CD4-positive, alpha-beta T cell treated with Interferon alpha-2 for 1 hour (primary cell): ENCODE data around the gene TUBD1.
"Not testable (repeated sequence)": the region's sequence is repeated elsewhere in the genome, so short reads cannot be mapped to it uniquely, and the experiment has no call there.

ENCODE experiments used
- DNase-seq, 2 donors: peaks; one replicate each; pipeline ENCODE4 v3.0.0-alpha.2; 2020 to 2022

TUBD1 gene

GRCh38 chr17:59873414-59873813, 19.3 kb downstream of the TUBD1 start:
- not testable (repeated sequence) for DNase-seq

GRCh38 chr17:59872351-59872750, 20.4 kb downstream of the TUBD1 start:
- no peak for DNase-seq

GRCh38 chr17:59870482-59870881, 22.3 kb downstream of the TUBD1 start:
- DNase-seq: no peak

- DNase-seq: no peak
Observed at GRCh38 chr17:59869941-59870218, 22.9 kb downstream of the TUBD1 start.

- DNase-seq: no peak
Observed at GRCh38 chr17:59863616-59864015, 29.1 kb downstream of the TUBD1 start.

GRCh38 chr17:59859444-59860025, 33.2 kb downstream of the TUBD1 start:
- peak in 1 of 2 donors; percentile 67 for DNase-seq

- DNase-seq: no peak
Observed at GRCh38 chr17:59858932-59859331, 33.8 kb downstream of the TUBD1 start.

- DNase-seq: no peak
Observed at GRCh38 chr17:59858167-59858816, 34.5 kb downstream of the TUBD1 start.

GRCh38 chr17:59856859-59857794, 35.6 kb downstream of the TUBD1 start:
- DNase-seq: no peak

GRCh38 chr17:59853919-59854729, 38.6 kb downstream of the TUBD1 start:
- not testable (repeated sequence) for DNase-seq

GRCh38 chr17:59853168-59853918, 39.4 kb downstream of the TUBD1 start:
- DNase-seq: peak; percentile 49 to 78

- DNase-seq: not testable (repeated sequence)
Observed at GRCh38 chr17:59852847-59853167, 39.9 kb downstream of the TUBD1 start.

GRCh38 chr17:59851439-59852375, 41.0 kb downstream of the TUBD1 start:
- DNase-seq: no peak

- not testable (repeated sequence) for DNase-seq
Observed at GRCh38 chr17:59850311-59850710, 42.4 kb downstream of the TUBD1 start.

- peak in 1 of 2 donors; percentile 40 for DNase-seq
Observed at GRCh38 chr17:59848778-59849177, 44.0 kb downstream of the TUBD1 start.

- no peak for DNase-seq
Observed at GRCh38 chr17:59848385-59848668, 44.4 kb downstream of the TUBD1 start.

- peak in 1 of 2 donors; percentile 73 for DNase-seq
Observed at GRCh38 chr17:59846394-59847165, 46.2 kb downstream of the TUBD1 start.

- DNase-seq: peak in 1 of 2 donors; percentile 41
Observed at GRCh38 chr17:59845595-59846393, 46.9 kb downstream of the TUBD1 start.

- DNase-seq: no peak
Observed at GRCh38 chr17:59844884-59845594, 47.7 kb downstream of the TUBD1 start.
